ACC112 (cell line): ENCODE measurements around the gene TCF23.
"Not testable (repeated sequence)": the region's sequence is repeated elsewhere in the genome, so short reads cannot be mapped to it uniquely, and the experiment has no call there.

Experiments
- H2AFZ ChIP-seq: fragments of 200-600 bp; sonication (generic); one replicate; pipeline ENCODE4 v1.6.0; 2017; ENCODE audit warnings: antibody characterized with exemption, low read length; ENCODE audit not compliant: unreplicated experiment
- H3K27ac ChIP-seq: fragments of 200-600 bp; sonication (generic); 2 replicates; pipeline ENCODE4 v1.5.1; 2014; ENCODE audit warnings: low read depth, mild to moderate bottlenecking, antibody characterized with exemption, low read length, moderate library complexity
- H3K27me3 ChIP-seq: fragments of 200-600 bp; sonication (generic); 2 replicates; pipeline ENCODE4 v1.6.1; 2014; ENCODE audit warnings: mild to moderate bottlenecking, antibody characterized with exemption, low read length, moderate library complexity, mixed read lengths; ENCODE audit not compliant: insufficient read depth
- H3K36me3 ChIP-seq: fragments of 200-600 bp; sonication (generic); 2 replicates; pipeline ENCODE4 v1.6.1; 2016; ENCODE audit warnings: mild to moderate bottlenecking, antibody characterized with exemption, low read length, moderate library complexity, mixed read lengths; ENCODE audit not compliant: insufficient read depth
- H3K4me1 ChIP-seq: fragments of 200-600 bp; sonication (generic); one replicate; pipeline ENCODE4 v1.6.1; 2016; ENCODE audit warnings: low read length, mixed read lengths; ENCODE audit not compliant: insufficient read depth, unreplicated experiment, control insufficient read depth
- H3K4me3 ChIP-seq: fragments of 200-600 bp; sonication (generic); 2 replicates; pipeline ENCODE4 v1.5.1; 2014; ENCODE audit warnings: mild to moderate bottlenecking, low read depth, low read length
- H3K79me2 ChIP-seq: fragments of 200-600 bp; sonication (generic); one replicate; pipeline ENCODE4 v1.6.0; 2016; ENCODE audit warnings: low read length; ENCODE audit not compliant: control insufficient read depth, unreplicated experiment, insufficient read depth

The TCF23 gene

DNA sequence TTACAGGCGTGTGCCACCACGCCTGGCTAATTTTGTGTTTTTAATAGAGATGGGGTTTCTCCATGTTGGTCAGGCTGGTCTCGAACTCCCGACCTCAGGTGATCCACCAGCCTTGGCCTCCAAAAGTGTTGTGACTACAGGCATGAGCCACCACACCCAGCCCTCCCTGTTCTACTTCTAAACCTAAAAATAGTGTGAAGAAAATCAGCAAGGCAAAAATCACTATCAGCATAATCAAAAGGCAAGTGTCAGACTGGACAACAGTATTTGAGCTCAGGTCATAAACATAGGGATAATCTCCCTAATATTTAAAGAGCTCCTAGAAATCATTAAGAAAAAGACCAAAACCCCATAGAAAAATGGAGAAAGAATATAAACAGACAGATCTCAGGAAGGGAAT lies 27.0 kb downstream of the TCF23 start:
- not testable (repeated sequence) for H3K79me2 ChIP-seq, H3K36me3 ChIP-seq, H2AFZ ChIP-seq, H3K4me3 ChIP-seq, H3K27ac ChIP-seq, H3K27me3 ChIP-seq
- H3K4me1 ChIP-seq: peaks cover 19% of the 10 kb centered on the region

DNA sequence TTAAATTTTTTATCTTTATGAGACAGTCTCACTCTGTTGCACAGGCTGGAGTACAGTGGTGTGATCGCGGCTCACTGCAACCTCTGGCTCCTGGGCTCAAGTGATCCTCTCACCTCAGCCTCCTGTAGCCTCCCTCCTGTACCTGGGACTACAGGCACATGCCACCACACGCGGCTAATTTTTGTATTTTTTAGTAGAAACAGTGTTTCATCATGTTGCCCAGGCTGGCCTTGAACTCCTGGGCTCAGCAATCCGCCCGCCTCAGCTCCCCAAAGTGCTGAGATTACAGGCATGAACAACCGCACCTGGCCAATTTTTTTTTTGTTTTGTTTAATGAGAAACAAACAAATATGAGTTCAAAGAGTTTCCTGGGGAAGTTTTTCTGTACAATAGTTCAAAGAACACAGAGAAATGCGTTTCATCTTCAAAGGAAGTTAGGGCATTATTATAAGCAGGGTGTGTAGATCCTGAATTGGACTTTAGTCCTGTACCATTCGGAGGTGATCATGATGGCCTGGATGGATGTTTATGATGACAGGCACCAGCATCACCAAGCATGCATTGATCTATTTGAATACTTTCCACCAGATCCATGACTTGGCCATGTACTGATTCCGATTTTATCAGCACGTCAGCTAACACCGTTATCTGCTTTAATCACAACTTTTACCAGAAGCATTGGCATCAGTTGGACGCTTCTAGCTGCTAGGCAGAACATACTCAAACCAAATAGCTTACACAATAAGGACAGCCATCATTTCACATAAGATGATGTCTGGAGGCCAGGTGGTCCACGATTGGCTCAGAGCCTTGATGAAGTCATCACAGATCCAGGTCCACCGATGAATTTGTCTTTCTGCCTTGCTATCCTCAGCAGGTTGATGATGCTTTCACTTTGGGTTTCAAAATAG lies 28.9 kb downstream of the TCF23 start:
- Histone ChIP-seq H3K27ac (no peak overlapping the region), H3K36me3 (no peaks in the 10 kb centered on the region), H3K4me1 (peaks cover 30% of the 10 kb centered on the region), H3K79me2 (no peaks in the 10 kb centered on the region), H3K27me3 (no peaks in the 10 kb centered on the region), H3K4me3 (no peak overlapping the region), H2AFZ (no peak overlapping the region)

- Histone ChIP-seq H3K79me2 (no peaks in the 10 kb centered on the region), H3K36me3 (no peaks in the 10 kb centered on the region), H3K27ac (no peak overlapping the region), H3K4me1 (peaks cover 33% of the 10 kb centered on the region), H2AFZ (no peak overlapping the region), H3K27me3 (no peaks in the 10 kb centered on the region), H3K4me3 (no peak overlapping the region)
These were observed 29.7 kb downstream of the TCF23 start for GRCh38 chr2:27178469-27178868.

DNA sequence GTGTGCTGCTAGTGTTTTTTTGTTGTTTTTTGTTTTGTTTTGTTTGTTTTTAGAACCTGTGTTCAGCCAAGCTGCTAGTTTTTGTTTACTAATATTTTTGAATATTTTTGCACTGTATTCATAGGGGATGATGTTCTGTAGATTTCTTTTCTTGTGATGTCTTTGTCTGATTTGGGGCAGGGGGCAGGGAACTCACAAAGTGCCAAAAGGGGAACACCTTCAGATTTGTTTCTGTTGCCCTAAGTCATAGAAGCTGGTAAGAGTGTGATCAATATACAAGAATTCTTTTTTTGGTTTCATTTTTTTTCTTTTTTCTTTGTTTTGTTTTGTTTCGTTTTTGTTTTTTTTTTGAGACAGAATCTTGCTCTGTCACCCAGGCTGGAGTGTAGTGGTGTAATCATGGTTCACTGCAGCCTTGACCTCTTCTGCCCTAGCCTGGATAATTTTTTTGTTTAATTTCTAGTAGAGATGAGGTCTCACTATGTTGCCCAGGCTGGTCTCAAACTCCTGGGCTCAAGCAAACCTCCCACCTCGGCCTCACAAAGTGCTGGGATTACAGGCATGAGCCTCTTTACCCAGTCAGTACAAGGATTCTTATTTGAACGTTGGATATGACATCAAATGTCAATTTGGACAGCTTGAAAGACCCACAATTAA lies 30.7 kb downstream of the TCF23 start:
- Histone ChIP-seq H2AFZ (peak overlapping the region; percentile 91), H3K4me1 (peaks cover 38% of the 10 kb centered on the region), H3K27me3 (no peaks in the 10 kb centered on the region), H3K36me3 (no peaks in the 10 kb centered on the region), H3K27ac (peak overlapping the region; percentile 60), H3K79me2 (no peaks in the 10 kb centered on the region), H3K4me3 (no peak overlapping the region)

DNA sequence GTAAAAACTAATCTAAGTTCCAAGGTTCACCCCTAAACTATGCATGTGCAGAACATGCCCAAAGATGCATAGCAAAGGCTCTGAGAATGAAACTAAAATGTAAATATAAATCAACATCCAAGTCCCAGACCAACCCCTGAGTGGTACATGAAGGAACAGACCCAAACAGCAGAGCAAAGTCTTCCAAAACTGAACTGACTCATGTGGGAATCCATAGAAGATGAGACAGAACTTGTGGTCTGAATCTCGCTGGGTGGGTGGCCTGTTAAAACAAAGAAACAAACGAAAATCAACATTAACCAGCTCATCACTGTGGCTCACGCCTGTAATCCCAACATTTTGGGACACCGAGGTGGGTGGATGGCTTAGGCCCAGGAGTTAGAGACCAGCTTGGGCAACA lies 33.5 kb downstream of the TCF23 start:
- Histone ChIP-seq H3K27ac (peak overlapping the region; percentile 35; the same call in 1 of the 2 replicates), H3K79me2 (no peaks in the 10 kb centered on the region), H3K4me3 (no peak overlapping the region), H3K4me1 (peaks cover 51% of the 10 kb centered on the region), H3K27me3 (no peaks in the 10 kb centered on the region), H2AFZ (peak overlapping the region; percentile 21), H3K36me3 (no peaks in the 10 kb centered on the region)

DNA sequence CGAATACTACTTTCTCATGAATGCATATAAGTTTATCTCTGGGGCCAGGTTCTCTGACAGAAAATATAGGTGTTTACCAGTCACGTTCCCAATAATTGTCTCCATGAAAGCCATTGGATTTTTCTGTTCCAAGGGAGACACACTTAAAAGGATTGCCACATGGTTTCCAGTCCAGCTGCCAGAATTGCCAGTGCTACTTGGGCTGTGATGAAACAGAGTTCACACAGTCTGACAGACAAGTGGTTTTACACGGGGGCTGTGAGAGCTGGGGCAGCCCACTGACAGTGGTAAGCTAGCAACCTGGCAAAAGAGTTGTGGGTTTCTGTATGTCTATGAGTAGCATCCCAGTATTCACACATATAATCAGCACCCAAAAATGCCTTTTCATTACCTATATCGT lies 35.3 kb downstream of the TCF23 start:
- Histone ChIP-seq H3K36me3 (no peaks in the 10 kb centered on the region), H3K79me2 (no peaks in the 10 kb centered on the region), H3K27ac (no peak overlapping the region), H3K27me3 (no peaks in the 10 kb centered on the region), H2AFZ (no peak overlapping the region), H3K4me1 (peaks cover 48% of the 10 kb centered on the region), H3K4me3 (no peak overlapping the region)

DNA sequence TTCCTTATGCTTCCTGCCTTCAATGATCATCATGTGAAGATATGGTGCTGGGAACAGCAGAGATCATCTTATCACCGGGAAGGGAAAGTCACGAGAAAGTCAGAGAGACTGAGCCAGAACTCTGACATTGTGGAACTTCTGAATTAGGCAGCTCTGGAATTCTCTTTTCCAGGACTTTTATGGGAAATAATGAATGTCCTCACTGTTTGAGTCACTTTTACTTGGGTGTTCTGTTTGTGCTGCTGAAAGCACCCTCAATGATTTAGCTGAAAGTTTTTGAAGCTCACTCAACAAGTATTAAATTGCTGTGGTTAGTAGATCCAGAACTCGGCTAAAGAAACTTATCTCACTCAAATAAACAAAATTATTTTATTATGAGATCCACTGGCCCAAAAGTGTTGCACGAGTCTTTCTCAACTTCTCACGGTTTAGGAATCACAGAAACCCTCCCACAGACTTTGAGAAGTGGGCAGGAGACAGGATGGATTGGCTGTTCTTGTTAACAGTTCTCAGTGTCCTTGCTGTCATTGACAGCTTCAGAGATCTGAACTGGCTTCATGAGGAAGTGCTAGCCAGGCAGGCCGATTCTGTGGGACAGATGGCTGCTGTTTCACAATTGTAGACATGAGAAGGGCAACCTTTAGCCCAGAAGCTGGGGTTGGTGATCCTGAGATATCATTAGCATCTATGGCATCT lies 36.7 kb downstream of the TCF23 start:
- Histone ChIP-seq H3K79me2 (no peaks in the 10 kb centered on the region), H3K27ac (peak overlapping the region; percentile 57), H2AFZ (peak overlapping the region; percentile 78), H3K27me3 (no peaks in the 10 kb centered on the region), H3K4me1 (peaks cover 35% of the 10 kb centered on the region), H3K4me3 (no peak overlapping the region), H3K36me3 (no peaks in the 10 kb centered on the region)

DNA sequence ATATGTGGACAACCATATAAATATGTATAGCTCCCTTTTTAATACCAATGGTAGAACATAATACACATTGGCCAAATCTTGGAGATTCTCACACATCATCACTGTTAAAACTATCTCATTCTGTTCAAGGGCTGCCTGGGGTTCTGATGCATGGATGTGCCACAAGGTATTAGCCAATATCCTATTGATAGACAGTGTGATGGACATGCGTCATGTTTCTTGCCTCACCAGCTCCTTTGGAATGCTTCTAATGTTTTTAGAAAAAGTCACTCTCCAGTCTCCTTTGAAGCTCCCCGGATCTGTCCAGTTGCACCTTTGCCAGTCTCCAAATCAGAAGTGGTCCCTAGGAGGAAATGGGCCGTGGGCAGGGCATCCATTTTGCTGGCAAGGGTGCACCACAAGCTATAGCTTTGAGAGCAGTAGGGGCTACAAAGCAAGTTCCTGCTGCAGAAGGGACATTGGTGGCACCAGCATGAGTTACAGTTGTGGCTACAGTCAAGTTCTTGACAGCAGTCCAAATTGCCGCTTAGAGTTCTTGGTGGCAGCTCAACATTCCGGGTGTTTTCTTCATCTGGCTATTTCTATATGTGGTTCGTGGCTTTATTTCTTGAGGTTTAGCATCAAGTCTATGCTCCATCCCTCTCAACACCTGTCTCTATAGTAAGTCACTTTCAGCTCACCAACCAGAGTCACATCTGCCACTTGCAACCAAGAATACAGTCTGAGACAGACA lies 38.0 kb downstream of the TCF23 start:
- Histone ChIP-seq H3K79me2 (no peaks in the 10 kb centered on the region), H3K27ac (no peak overlapping the region), H3K4me1 (peaks cover 30% of the 10 kb centered on the region), H3K27me3 (no peaks in the 10 kb centered on the region), H3K36me3 (no peaks in the 10 kb centered on the region), H3K4me3 (no peak overlapping the region), H2AFZ (no peak overlapping the region)

DNA sequence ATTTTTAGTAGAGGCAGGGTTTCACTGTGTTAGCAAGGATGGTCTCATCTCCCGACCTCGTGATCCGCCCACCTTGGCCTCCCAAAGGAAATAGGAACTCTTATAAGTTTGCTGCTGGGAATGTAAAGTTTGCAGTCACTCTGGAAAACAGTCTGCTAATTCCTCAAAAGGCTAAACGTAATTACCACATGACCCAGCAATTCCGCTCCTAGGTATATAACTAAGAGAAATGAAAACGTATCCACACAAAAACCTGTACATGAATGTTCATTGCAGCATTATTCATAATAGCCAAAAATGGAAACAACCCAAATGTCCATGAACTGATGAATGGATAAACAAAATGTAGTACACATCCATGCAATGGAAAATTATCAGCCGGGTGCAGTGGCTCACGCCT lies 41.2 kb downstream of the TCF23 start:
- no peaks in the 10 kb centered on the region for H3K27me3 ChIP-seq
- no peaks in the 10 kb centered on the region for H3K36me3 ChIP-seq
- H3K27ac ChIP-seq: no peak overlapping the region
- H2AFZ ChIP-seq: no peak overlapping the region
- no peak overlapping the region for H3K4me3 ChIP-seq
- peaks cover 10% of the 10 kb centered on the region for H3K4me1 ChIP-seq
- no peaks in the 10 kb centered on the region for H3K79me2 ChIP-seq

- Histone ChIP-seq H3K27me3 (no peaks in the 10 kb centered on the region), H2AFZ (peak overlapping the region; percentile 7), H3K4me3 (no peak overlapping the region), H3K27ac (no peak overlapping the region), H3K79me2 (no peaks in the 10 kb centered on the region), H3K4me1 (no peaks in the 10 kb centered on the region), H3K36me3 (no peaks in the 10 kb centered on the region)
These were observed 42.4 kb downstream of the TCF23 start for GRCh38 chr2:27191070-27191829.
